Activated CD8-positive, alpha-beta T cell treated with anti-CD3 and anti-CD28 coated beads, Interleukin-2, amount 10 ng/mL, durations not matched to agents 7 days and 5 days (primary cell): ENCODE measurements around the gene CREB3L4. TPM values are rescaled to one million over a fixed set of nuclear protein-coding genes. Genes with fewer than 3 reads are reported as not detected.

ENCODE experiments used
- ATAC-seq: fragments of 150-1000 bp; cut with Tn5 transposase; one replicate; pipeline ENCODE4 v1.10.0; 2021; ENCODE audit warnings: moderate library complexity
- CTCF ChIA-PET: fragments of 350-600 bp; sonication (Branson Sonifier 250); formaldehyde crosslinking; loops from one replicate; lab custom pipeline; 2021; ENCODE audit warnings: antibody characterized with exemption; lab: Charles Lee
- POLR2A ChIA-PET: fragments of 350-600 bp; sonication (Branson Sonifier 250); formaldehyde crosslinking; loops from one replicate; lab custom pipeline; 2021; ENCODE audit warnings: antibody characterized with exemption; lab: Charles Lee
- DNase-seq: peaks from one replicate; pipeline ENCODE4 v3.0.0-alpha.2; 2020
- H3K27ac Mint-ChIP-seq: one replicate; pipeline ENCODE4 v1.8.0; 2021; ENCODE audit warnings: mild to moderate bottlenecking, mixed read lengths
- H3K27me3 Mint-ChIP-seq: one replicate; pipeline ENCODE4 v1.8.0; 2021; ENCODE audit warnings: low read depth, mixed read lengths
- H3K36me3 Mint-ChIP-seq: one replicate; pipeline ENCODE4 v1.8.0; 2021; ENCODE audit warnings: low read depth, mixed read lengths
- H3K4me1 Mint-ChIP-seq: one replicate; pipeline ENCODE4 v1.8.0; 2021; ENCODE audit warnings: low read depth, mixed read lengths
- H3K4me3 Mint-ChIP-seq: one replicate; pipeline ENCODE4 v1.8.0; 2021; ENCODE audit warnings: mild to moderate bottlenecking, mixed read lengths
- H3K9me3 Mint-ChIP-seq: one replicate; pipeline ENCODE4 v1.8.0; 2022; ENCODE audit warnings: mixed read lengths; ENCODE audit not compliant: insufficient read depth
- total RNA-seq, 2 experiments: library from RNA; stranded (reverse); gene quantifications; one replicate each; pipeline ENCODE4 v1.2.3, GENCODE V29; 2021

Gene CREB3L4
- total RNA-seq, 2 experiments from 2014 or later: 5.7 to 9.0 TPM

DNA sequence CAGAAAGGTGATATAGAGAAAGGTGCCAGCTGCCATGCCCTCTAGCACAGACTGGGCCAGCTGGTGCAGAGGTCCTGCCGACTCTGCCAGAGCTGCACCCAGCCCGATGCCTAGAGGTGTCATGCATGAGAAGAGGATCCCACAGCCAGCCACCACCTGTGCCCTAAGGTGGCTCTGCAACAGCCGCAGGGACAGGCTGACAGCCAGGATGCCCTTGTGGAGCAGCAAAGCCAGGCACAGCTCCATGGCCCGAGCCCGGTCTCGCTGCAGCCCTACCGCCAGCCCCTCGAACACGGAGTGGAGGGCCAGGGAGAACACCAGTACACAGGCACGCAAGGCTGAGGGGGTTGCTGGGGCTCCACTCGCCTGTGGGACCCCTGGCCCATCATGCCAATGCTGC lies 7.5 kb upstream of the CREB3L4 start:
- no peak overlapping the region for H3K27ac Mint-ChIP-seq
- H3K27me3 Mint-ChIP-seq: no peaks in the 10 kb centered on the region
- peaks cover 63% of the 10 kb centered on the region for H3K4me1 Mint-ChIP-seq
- H3K4me3 Mint-ChIP-seq: no peak overlapping the region
- ATAC-seq: no peak
- H3K36me3 Mint-ChIP-seq: peaks cover 20% of the 10 kb centered on the region
- H3K9me3 Mint-ChIP-seq: no peaks in the 10 kb centered on the region
- no peak for DNase-seq
- CTCF ChIA-PET: interaction anchor here (0.6 to 3.2 kb wide), 2 partner anchors 18 to 286 kb away, joined by 3 to 10 read pairs; partner anchors contain the start of gene JTB
- POLR2A ChIA-PET: interaction anchor here (7.4 kb wide), 1 partner anchor 14 kb away, joined by 63 read pairs; the partner anchor contains the start of gene DENND4B

GRCh38 chr1:153961421-153961820 lies 6.3 kb upstream of the CREB3L4 start:
- Mint-ChIP-seq H3K9me3 (no peaks in the 10 kb centered on the region), H3K4me3 (no peak overlapping the region), H3K27ac (peak overlapping the region; percentile 0), H3K27me3 (no peaks in the 10 kb centered on the region), H3K4me1 (peaks cover 62% of the 10 kb centered on the region), H3K36me3 (peaks cover 22% of the 10 kb centered on the region)
- CTCF ChIA-PET: interaction anchor here (3.4 kb wide), 1 partner anchor 16 kb away, joined by 25 read pairs; the partner anchor contains the start of gene DENND4B
- POLR2A ChIA-PET: interaction anchor here (0.6 to 1.3 kb wide), 2 partner anchors 29 to 216 kb away, joined by 4 to 6 read pairs; partner anchors contain the start of gene RPS27
- ATAC-seq: no peak
- DNase-seq: no peak

- Mint-ChIP-seq H3K36me3 (peaks cover 18% of the 10 kb centered on the region), H3K4me1 (peaks cover 60% of the 10 kb centered on the region)
- POLR2A ChIA-PET: interaction anchor here (0.6 to 2.8 kb wide), 9 partner anchors 9 to 328 kb away, joined by 3 to 23 read pairs (median 4); partner anchors contain the start of genes DENND4B and GATAD2B
These were observed 5.3 kb upstream of the CREB3L4 start for GRCh38 chr1:153962088-153963029.

GRCh38 chr1:153963030-153963849 lies 4.5 kb upstream of the CREB3L4 start, which contains the start of gene SLC39A1:
SLC39A1 (minus strand) TSS chr1:153963537; CDS start chr1:153962715, 822 bp downstream.
- CTCF ChIA-PET: interaction anchor here (1.3 to 7.4 kb wide), 5 partner anchors 14 to 166 kb away, joined by 4 to 109 read pairs (median 12); partner anchors contain the start of genes DENND4B, GATAD2B, JTB and RAB13
- DNase-seq (peak; percentile 96), ATAC-seq (peak; percentile 66)
- H3K4me3 Mint-ChIP-seq: peak within 1 kb of the TSS; percentile 75
- H3K27me3 Mint-ChIP-seq: no peaks in the 10 kb centered on the region
- peaks cover 68% of the 10 kb centered on the region for H3K4me1 Mint-ChIP-seq
- H3K9me3 Mint-ChIP-seq: no peaks in the 10 kb centered on the region
- H3K36me3 Mint-ChIP-seq: peaks cover 18% of the 10 kb centered on the region
- H3K27ac Mint-ChIP-seq: peak within 1 kb of the TSS; percentile 76
- POLR2A ChIA-PET: interaction anchor here (0.6 to 2.8 kb wide), 13 partner anchors 9 to 329 kb away, joined by 3 to 23 read pairs (median 4); partner anchors contain the start of genes DENND4B, GATAD2B and JTB

More at GRCh38 chr1:153962088-153963029, 5.3 kb upstream of the CREB3L4 start:
- CTCF ChIA-PET: interaction anchor here (1.3 to 7.4 kb wide), 5 partner anchors 15 to 165 kb away, joined by 4 to 109 read pairs (median 12); partner anchors contain the start of genes DENND4B, GATAD2B, JTB and RAB13
- DNase-seq (no peak), ATAC-seq (no peak)
- peak overlapping the region; percentile 76 for H3K27ac Mint-ChIP-seq
- H3K4me3 Mint-ChIP-seq: peak overlapping the region; percentile 75
- H3K9me3 Mint-ChIP-seq: no peaks in the 10 kb centered on the region
- no peaks in the 10 kb centered on the region for H3K27me3 Mint-ChIP-seq

- ChIA-PET POLR2A (interaction anchor here (0.6 to 2.8 kb wide), 8 partner anchors 9 to 312 kb away, joined by 3 to 23 read pairs (median 4); partner anchors contain the start of genes DENND4B and JTB), CTCF (interaction anchor here (1.9 to 7.4 kb wide), 5 partner anchors 13 to 167 kb away, joined by 9 to 109 read pairs (median 25); partner anchors contain the start of genes DENND4B, JTB and RAB13)
- ATAC-seq (no peak), DNase-seq (no peak)
- peaks cover 69% of the 10 kb centered on the region for H3K4me1 Mint-ChIP-seq
- H3K4me3 Mint-ChIP-seq: peak overlapping the region; percentile 75
- no peaks in the 10 kb centered on the region for H3K9me3 Mint-ChIP-seq
- no peaks in the 10 kb centered on the region for H3K27me3 Mint-ChIP-seq
- H3K27ac Mint-ChIP-seq: peak overlapping the region; percentile 76
- H3K36me3 Mint-ChIP-seq: peaks cover 18% of the 10 kb centered on the region
These were observed 3.8 kb upstream of the CREB3L4 start for GRCh38 chr1:153963850-153964331.

GRCh38 chr1:153968000-153968363 lies 280 bp downstream of the CREB3L4 start:
- ATAC-seq (no peak), DNase-seq (no peak)
- Mint-ChIP-seq H3K27ac (peak overlapping the region; percentile 93), H3K27me3 (no peaks in the 10 kb centered on the region), H3K4me3 (peak overlapping the region; percentile 86), H3K36me3 (peaks cover 14% of the 10 kb centered on the region), H3K4me1 (peaks cover 58% of the 10 kb centered on the region), H3K9me3 (no peaks in the 10 kb centered on the region)
- CTCF ChIA-PET: interaction anchor here (0.8 to 7.4 kb wide), 12 partner anchors 9 to 296 kb away, joined by 3 to 109 read pairs (median 4); partner anchors contain the start of genes CRTC2, DENND4B, GATAD2B and JTB
- POLR2A ChIA-PET: interaction anchor here (0.6 to 4.1 kb wide), 23 partner anchors 9 to 428 kb away, joined by 3 to 62 read pairs (median 5); partner anchors contain the start of genes CRTC2, DENND4B, GATAD2B and JTB

- CTCF ChIA-PET: interaction anchor here (0.8 to 7.4 kb wide), 8 partner anchors 9 to 213 kb away, joined by 3 to 109 read pairs (median 6); partner anchors contain the start of genes CRTC2, JTB, RAB13 and RPS27
- peaks cover 19% of the 10 kb centered on the region for H3K36me3 Mint-ChIP-seq
These were observed 706 bp downstream of the CREB3L4 start for GRCh38 chr1:153968408-153968807.

DNA sequence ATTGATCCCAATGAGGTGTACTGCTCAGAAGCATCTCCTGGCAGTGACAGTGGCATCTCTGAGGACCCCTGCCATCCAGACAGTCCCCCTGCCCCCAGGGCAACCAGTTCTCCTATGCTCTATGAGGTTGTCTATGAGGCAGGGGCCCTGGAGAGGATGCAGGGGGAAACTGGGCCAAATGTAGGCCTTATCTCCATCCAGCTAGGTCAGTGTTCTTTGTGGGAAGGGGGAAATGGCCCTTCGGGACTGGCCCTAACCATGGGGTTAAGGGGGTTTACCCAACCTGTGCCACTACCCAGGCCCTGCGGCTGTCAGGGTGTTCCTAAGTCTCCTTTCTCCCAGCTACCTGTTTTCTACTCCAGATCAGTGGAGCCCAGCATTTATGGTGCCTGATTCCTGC lies 1.3 kb downstream of the CREB3L4 start:
- peaks cover 24% of the 10 kb centered on the region for H3K36me3 Mint-ChIP-seq
- H3K4me1 Mint-ChIP-seq: peaks cover 57% of the 10 kb centered on the region
- H3K27me3 Mint-ChIP-seq: no peaks in the 10 kb centered on the region
- ChIA-PET POLR2A (interaction anchor here (1.2 to 4.1 kb wide), 3 partner anchors 12 to 22 kb away, joined by 3 to 34 read pairs (median 24); partner anchors contain the start of genes CRTC2, DENND4B and RPS27), CTCF (interaction anchor here (0.8 to 7.4 kb wide), 5 partner anchors 8 to 147 kb away, joined by 3 to 109 read pairs (median 30); partner anchors contain the start of genes CRTC2, JTB and RAB13)
- no peak overlapping the region for H3K27ac Mint-ChIP-seq
- DNase-seq: no peak
- no peak for ATAC-seq
- H3K4me3 Mint-ChIP-seq: no peak overlapping the region
- no peaks in the 10 kb centered on the region for H3K9me3 Mint-ChIP-seq

More at GRCh38 chr1:153968408-153968807, 706 bp downstream of the CREB3L4 start:
- DNase-seq (no peak), ATAC-seq (no peak)
- Mint-ChIP-seq H3K4me1 (peaks cover 61% of the 10 kb centered on the region), H3K9me3 (no peaks in the 10 kb centered on the region), H3K27me3 (no peaks in the 10 kb centered on the region), H3K27ac (peak overlapping the region; percentile 93), H3K4me3 (peak overlapping the region; percentile 86)
- POLR2A ChIA-PET: interaction anchor here (1.2 to 4.1 kb wide), 6 partner anchors 9 to 46 kb away, joined by 3 to 62 read pairs (median 24); partner anchors contain the start of genes CRTC2, DENND4B, GATAD2B and JTB

GRCh38 chr1:153970346-153970745 lies 2.6 kb downstream of the CREB3L4 start:
- no peak overlapping the region for H3K4me3 Mint-ChIP-seq
- H3K36me3 Mint-ChIP-seq: peaks cover 36% of the 10 kb centered on the region
- no peak for ATAC-seq
- no peak overlapping the region for H3K27ac Mint-ChIP-seq
- POLR2A ChIA-PET: interaction anchor here (1.0 kb wide), 2 partner anchors 16 to 20 kb away, joined by 3 read pairs; partner anchors contain the start of genes RAB13 and RPS27
- H3K9me3 Mint-ChIP-seq: no peaks in the 10 kb centered on the region
- no peaks in the 10 kb centered on the region for H3K27me3 Mint-ChIP-seq
- CTCF ChIA-PET: interaction anchor here (1.6 kb wide), 1 partner anchor 17 kb away, joined by 5 read pairs; no protein-coding TSS in a partner anchor
- no peak for DNase-seq
- H3K4me1 Mint-ChIP-seq: peaks cover 60% of the 10 kb centered on the region

- Mint-ChIP-seq H3K27me3 (no peaks in the 10 kb centered on the region), H3K9me3 (no peaks in the 10 kb centered on the region), H3K4me1 (peaks cover 57% of the 10 kb centered on the region), H3K4me3 (no peak overlapping the region), H3K27ac (no peak overlapping the region), H3K36me3 (peaks cover 50% of the 10 kb centered on the region)
- POLR2A ChIA-PET: interaction anchor here (1.3 to 1.8 kb wide), 2 partner anchors 10 to 18 kb away, joined by 4 to 6 read pairs; partner anchors contain the start of genes RPS27 and SLC39A1
- CTCF ChIA-PET: no interaction called here
- ATAC-seq: no peak
- no peak for DNase-seq
These were observed 5.4 kb downstream of the CREB3L4 start for GRCh38 chr1:153973071-153973470.
